ENCODE measurements around the gene SGIP1.

SGIP1 gene

GRCh38 chr1:66523562-66523961 lies 10.4 kb upstream of the SGIP1 start:
- no peak for DNase-seq (ENCODE audit: low read depth)

DNA sequence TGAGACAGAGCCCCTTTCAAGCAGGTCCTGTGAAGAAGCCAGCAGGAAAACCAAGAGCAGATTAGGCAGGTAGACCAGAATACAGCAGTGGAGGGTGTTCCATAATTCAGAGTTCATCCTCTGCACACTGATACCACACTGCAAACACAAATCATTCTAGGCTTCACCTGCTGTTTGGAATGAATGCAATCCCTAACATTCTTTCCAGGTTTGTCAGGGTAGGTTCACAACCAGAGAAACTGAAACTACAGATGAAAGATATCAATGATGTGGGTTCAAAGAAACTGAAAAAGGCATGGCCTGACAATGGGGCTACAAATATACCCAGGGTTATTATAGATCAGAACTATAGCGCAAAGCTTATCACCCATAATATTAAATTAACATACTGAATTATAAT lies 8.9 kb upstream of the SGIP1 start:
- DNase-seq (ENCODE audit: low read depth), result no peak

DNA sequence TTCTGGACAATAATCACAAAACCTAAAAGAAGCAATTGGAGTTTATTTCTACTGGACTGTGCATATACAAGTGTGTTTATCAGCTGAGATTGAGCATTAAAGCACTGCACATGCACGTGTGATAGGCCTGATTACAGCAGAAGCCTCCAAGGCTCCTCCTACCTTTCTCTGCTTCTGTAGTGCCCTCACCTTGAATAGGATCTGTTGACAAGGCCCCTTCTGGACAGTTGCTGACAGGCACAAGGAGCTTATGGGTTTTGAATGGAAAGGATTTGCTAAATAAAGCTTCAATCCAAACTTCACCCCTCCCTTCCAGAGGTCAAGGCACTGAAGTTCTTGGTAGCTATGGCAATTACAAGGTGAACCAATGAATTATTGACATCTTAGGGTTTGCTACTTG lies 7.9 kb upstream of the SGIP1 start:
- no peak for DNase-seq (ENCODE audit: low read depth)

- DNase-seq (ENCODE audit: low read depth), result no peak
Measured at GRCh38 chr1:66526991-66527390, 7.0 kb upstream of the SGIP1 start.

DNA sequence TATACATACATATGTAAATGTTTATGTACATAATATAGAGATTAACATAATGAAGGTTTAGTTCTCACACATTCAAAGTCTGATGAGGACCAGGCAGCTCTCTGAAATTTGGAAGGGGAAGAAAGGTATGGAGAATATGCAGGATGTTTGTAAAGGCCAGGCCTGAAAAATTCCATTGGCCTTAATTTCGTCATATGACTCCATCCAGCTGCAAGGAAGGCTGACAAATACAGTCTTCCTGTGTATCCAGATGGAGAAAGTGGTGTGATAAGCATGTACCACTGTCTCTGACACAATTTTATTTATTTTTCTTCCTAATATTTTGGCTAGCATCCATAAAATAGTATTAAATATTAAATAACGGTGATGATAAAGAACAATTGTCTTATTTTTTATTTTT lies 6.3 kb upstream of the SGIP1 start:
- DNase-seq (ENCODE audit: low read depth), result no peak

- DNase-seq (ENCODE audit: low read depth), result no peak
Measured at GRCh38 chr1:66528580-66528979, 5.4 kb upstream of the SGIP1 start.

DNA sequence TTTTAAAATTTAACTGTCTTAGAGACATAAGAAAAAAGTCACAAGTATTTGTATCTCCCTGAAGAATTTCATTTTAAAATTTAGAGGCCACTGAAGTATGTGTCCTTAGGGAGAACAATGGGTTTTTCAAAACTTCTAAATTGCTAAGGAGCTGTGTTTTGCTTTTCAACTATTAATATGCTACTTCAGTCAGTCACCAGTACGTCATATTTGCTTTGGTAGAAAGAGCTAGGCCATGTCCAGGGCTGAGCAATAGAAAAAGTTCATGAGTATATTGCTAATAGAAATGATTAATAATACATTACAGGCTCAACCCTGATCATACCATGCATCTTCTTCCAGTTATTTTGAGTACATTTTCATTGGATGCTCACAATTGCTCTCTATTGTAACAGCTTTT lies 1.7 kb upstream of the SGIP1 start:
- no peak for DNase-seq (ENCODE audit: low read depth)

DNA sequence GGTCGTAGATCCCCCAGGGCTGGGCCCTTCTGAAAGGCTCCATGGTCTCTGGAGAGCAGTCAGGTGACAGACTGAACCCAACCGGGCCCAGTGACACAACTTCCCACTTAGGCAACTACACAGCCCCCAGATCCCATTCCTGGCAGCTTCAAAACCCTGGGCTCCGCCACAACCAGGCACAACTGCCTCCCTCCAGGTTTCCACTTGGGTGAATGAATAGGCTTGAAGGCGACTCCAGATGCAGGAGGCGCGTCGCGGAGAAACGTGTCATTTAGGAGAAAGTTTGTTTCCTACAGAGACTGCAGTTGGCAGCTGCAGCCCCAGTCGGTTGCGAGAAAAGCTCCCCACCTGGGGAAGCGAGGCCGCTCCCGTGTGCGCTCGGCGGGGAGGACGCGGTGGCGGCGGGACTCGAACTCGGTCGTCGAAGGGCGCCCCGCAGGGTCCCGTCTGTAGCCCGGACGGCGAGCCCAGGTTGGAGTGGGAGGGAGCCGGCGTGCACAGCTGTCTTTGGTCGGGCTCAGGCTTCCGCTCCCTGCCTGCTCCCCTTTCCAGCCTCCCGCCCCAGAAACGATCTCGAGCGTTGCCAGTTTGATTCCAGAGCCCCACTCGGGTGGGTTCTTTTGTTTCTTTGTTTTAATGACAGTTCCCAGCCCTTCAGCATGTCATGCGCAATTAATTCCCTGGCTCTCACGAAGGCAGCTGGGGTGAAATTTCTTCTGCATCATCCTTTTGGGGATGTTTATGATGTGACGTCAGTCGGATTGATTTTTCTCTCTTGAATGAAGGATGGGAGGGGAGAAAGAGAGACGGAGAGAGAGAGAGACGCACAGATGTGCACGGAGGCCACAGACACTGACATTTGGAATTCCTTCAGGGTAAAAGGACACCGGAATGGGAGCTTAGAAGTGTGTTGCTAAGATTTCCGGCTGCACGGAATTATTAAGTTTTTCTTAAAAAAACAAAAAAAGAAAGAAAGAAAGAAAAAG lies 862 bp upstream of the SGIP1 start:
- no peak for DNase-seq (ENCODE audit: low read depth)

- DNase-seq (ENCODE audit: low read depth), result no peak
Measured at GRCh38 chr1:66535061-66535460, 1.1 kb downstream of the SGIP1 start.

GRCh38 chr1:66535853-66536252 lies 1.9 kb downstream of the SGIP1 start:
- no peak for DNase-seq (ENCODE audit: low read depth)

- DNase-seq (ENCODE audit: low read depth), result no peak
Measured at GRCh38 chr1:66537718-66538117, 3.8 kb downstream of the SGIP1 start.

- DNase-seq (ENCODE audit: low read depth), result no peak
Measured at GRCh38 chr1:66539491-66539890, 5.5 kb downstream of the SGIP1 start.

DNA sequence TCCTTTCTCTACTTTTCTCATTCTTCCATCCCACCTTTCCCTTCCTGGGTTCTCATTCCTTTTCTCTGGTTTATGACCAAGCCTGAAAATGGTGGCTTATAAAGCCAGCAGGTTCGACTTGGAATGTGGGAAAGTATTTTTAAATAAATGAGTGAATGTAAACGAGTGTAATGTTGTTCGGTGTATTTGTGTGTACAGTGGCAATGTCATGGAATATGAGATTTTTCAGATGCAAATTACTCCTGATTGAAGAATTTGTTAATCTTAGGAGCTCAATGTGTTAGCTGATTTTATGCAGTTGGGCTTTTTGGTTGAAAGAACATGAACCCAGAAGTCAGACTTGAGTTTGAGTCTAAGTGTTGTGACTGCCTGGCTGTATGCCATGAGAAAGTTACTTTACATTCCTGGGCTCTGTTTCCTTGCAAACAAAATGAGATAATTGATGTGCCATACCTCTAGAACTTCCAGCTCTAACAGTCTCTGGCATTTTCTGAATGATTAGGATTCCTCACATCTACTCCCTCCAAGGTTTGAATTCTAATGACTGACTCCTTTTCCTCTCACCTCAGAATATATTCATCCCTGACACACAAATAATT lies 6.6 kb downstream of the SGIP1 start:
- no peak for DNase-seq (ENCODE audit: low read depth)

GRCh38 chr1:66542314-66542713 lies 8.4 kb downstream of the SGIP1 start:
- DNase-seq (ENCODE audit: low read depth), result no peak

DNA sequence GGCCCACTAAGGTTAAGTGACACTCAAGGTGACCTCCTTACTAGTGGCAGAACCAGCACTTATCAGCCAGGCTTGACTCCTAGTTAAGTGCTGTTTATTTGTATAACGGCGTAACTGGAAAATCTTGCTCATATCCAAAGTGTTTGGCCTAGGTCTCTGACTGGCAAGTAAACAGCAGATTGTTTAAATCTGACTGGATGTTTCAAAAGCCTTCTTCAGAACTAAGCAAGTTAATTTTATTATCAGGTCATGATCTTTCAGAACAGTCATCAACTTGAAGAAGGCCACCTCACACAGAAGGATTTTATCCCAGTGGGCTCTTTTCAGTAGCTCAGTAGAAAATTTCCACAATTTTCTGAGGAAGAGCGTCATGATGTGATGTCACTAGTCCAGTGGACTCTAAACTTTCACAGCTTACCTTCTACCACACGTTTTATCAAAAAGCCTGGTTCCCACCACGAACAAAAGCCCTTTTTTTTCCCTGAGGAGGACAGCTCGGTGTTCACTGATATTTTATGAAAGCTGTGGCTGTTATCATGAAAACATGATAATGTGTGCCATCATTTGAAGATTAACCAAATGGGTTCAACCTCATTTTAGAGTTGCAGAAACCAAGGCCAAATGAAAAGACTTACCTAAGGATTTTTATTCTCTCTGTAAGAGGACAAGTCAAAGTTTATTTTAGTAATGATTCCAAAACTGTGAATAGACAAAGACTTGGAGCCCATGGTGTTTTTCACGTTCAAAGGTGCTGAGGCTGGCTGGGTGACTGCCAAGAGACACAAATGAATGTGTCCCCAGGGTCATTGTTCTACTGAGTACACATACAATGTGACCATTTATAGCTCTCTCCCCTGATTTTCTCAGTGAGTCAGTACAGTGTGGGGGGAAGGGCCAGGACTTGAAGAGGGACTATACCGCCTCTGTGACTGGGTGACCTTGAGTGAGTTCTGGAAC lies 9.1 kb downstream of the SGIP1 start:
- no peak for DNase-seq (ENCODE audit: low read depth)

DNA sequence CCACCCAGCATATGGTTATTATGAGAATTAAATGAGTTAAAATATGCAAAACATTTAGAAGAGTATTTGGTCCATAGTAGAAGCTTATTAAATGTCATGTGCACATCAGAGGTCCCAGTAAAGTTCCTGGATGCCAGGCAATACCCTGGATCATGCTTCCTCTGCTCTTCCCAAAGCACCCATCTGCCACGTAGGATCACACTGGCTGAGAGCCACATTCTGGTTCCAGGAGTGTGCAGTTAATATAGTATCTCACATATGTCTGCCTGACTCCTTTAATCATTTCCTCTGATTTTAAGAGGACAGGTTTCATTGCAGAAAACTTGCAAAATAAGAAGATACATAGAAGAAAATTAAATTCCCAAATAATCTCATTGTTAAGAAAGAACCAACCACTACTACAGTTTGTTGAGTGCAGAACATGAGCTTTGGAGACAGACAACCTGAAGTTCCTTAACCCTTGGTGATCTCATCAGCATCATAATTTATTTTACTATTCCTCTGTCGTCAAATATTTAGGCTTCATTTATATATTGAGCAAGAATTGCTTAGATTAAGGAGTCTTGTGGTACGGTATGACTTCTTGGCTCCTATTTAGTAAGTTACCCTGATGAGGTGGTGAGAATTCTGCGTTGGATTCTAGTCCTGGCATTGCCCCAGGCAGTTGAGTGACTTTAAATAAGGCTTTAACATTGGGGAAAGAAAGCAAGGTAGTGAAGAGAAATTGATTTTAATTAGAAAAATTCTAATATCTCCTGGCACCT lies 12.3 kb downstream of the SGIP1 start:
- no peak for DNase-seq (ENCODE audit: low read depth)

DNA sequence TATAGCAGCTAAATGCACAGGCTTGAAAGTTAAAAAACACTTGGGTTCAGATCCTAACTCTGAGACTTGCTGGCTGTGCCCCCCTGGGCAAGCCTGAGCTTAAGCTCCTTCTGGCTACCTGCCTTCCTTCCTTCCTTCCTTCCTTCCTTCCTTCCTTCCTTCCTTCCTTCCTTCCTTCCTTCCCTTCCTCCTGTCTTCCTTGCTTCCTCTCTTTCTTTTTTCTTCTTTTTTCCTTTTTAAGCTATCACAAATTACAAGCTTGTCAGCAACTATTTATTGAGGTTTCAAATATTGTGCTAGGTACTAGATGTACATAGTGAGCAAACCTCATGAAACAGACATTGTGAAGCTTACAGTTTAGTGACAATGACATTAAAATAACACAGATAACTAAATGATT lies 15.1 kb downstream of the SGIP1 start:
- DNase-seq (ENCODE audit: low read depth), result no peak

DNA sequence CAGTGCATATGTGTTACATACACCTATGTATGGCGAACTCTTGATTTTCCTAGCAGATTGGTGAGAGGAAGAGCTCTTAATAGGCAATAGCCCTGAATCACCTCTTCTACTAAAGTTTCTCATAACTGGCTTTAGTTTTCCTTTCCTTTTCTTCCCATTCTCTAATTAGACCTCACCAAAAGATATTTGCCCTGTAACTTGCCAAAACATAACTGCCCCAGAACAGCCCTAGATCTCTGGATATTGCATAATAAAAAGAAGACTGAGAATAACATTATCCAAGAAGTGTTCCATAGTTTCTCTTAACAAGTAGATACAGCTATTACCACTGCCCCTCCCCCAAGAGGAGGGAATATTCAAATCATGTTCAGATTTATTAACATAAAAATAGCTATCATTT lies 16.3 kb downstream of the SGIP1 start:
- no peak for DNase-seq (ENCODE audit: low read depth)

DNA sequence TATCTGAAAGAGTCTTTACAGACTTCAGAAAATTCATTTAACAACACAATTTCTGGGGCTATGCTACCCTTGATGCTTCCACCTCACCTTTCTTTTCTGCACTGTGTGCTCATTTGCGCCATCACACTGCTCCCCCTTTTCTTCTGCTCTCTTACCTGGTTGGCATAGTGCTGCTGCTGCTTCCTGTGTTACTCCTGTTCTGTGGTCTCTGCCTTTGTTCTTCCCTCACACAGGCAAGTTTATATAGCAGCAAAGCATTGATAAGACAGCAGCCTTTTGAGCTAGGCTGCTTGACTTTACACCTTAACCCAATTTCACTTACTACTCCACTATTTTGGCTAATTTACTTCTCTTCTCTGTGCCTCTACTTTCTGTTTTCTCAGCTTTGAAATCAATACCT lies 18.3 kb downstream of the SGIP1 start:
- no peak for DNase-seq (ENCODE audit: low read depth)

DNA sequence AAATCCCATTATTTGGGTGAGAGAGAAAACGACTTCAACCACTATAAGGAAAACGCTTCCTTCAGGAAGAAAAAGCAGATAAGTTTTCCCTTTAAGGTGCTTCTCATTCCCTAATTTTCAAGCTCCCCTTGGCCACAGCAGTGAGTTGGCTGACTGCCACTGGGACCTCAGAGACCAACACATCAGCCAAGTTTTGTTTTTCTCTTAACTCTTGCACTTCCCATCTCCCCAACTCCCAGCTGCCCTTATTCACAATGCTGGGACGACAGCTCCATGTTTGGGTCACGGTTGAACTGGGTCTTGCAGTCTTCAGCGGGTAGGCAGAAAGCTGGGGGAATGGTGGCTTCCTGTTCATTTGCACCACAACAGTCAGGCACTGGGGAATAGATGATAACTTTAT lies 18.9 kb downstream of the SGIP1 start:
- no peak for DNase-seq (ENCODE audit: low read depth)

GRCh38 chr1:66553846-66554245 lies 19.9 kb downstream of the SGIP1 start:
- no peak for DNase-seq (ENCODE audit: low read depth)

DNA sequence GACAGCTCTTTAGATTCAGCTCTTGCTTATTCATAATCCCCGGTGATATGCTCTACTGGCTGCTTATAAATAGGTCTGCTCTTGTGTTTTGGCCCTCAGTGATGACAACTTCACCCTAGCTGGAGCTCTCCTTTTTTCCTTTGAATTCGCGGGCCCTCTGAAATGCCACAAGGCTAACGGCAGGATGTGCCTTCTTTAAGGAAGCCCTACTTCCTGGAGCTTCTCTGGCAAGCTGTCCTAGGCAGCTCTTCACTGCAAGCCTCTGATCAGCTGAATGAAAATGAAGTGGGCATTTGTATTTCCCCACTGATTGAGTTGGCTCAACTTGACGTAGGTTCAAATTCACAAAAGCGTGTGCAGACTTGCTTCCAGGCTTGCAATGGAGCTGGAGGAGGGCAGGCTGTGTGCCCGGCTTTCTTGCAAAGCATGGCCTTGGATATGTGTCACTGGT lies 22.2 kb downstream of the SGIP1 start:
- no peak for DNase-seq (ENCODE audit: low read depth)
